D341Med (cell line): ENCODE data around the gene SPESP1.

Source experiments
- DNase-seq: peaks from one replicate; pipeline ENCODE4 v3.0.0; 2012; ENCODE audit warnings: low spot score

Gene SPESP1

GRCh38 chr15:68992696-68993095 lies 62.4 kb downstream of the SPESP1 start:
- DNase-seq: no peak

DNA sequence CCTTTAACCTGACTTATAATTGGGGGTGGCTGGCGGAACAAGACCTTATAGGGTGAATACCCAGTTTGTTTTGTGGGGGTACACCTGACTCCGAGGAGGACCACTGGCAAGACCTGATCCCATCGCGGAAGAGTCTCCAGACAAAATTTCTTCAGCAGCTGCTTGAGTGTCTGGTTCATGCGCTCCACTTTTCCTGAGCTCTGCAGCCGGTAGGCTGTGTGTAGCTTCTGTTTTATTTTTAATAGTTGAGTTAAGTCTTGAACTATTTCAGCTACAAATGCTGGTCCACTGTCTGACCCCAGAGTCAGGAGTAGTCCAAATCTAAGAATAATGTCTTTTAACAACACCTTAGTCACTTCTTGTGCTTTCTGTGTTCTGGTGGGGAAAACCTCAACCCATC lies 63.0 kb downstream of the SPESP1 start:
- DNase-seq: no peak

GRCh38 chr15:68994149-68994548 lies 63.8 kb downstream of the SPESP1 start:
- DNase-seq: no peak

GRCh38 chr15:68994981-68995761 lies 64.8 kb downstream of the SPESP1 start:
- DNase-seq: no peak
